NCI-H2171 treated with DMSO at 0.1 percent for 48 hours (cell line): ENCODE data around the gene SFTPB.

Experiments
- DNase-seq: peaks from one replicate; lab custom pipeline; 2025; lab: John Stamatoyannopoulos, UW

SFTPB gene

DNA sequence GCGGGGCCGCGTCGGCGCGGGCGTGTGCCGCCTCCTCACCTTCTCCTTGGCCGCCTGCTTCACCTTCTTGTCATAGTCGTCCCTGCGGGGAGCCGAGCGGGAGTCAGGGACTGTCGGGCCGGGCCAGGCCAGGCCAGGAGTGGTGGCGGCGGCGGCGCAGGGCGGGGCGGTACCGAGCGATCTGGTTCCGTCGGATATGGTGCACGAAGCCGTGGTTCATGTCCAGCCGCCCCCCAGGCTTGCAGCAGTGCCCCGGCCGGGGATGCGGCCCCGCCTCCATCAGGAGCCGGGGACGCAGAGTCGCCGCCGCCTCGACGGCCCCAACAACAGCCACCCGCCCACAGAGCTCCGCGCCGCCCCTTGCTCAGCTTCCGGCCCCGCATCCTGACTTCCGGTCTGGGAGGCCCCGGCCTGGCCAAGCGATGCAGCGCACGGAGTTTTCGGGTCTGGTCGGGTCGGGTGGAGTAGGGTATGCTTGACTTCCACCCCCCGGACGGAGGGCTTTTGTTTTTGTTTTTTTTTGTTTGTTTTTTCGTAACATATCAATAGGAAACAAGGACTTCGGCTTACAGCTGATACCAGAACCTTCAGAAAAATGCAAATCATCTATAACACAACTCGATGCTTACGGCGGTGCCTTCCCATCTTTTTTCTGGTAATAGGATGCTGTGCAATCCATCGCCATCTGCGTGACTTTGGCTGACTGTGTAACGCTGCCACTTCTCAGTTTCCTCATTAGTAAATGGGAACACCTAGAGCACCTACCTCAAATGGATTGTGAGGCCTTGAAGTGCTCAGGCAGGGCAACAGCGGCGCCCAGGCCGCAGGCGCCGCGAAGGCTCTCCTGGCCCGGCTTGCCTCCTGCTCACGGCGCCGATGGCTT lies 56.1 kb downstream of the SFTPB start, which contains the start of gene C2orf68:
Gene C2orf68 (minus strand): TSS at position 362 of the 883 bp plus-strand sequence. CDS start 82 bp downstream, at position 280.
- peak; percentile 92 for DNase-seq

DNA sequence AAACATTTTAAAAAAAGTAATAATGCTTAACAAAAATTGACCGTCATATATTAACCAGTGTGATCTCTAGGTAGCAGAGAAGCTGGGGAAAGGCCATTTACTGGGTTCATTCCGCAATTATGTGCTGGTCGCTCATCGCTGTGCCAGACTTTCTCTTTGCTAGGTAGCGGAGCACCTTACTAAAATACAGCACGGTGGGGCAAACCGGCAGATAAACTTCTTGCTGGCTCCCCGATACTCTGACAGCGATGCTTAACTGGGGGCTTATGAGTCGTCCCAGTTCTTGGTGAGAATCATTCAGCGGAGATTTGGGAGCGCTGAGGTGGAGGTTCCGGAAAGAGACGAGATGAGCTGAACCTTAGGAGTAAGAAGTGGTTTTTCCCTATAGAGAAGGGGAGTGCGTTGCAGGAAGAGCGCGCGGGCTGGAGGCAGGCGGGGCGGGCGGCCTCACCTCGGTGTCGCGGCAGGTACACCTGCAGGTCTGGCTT lies 56.7 kb downstream of the SFTPB start:
- DNase-seq: no peak
